Breast epithelium (tissue), 3 donors: ENCODE measurements around the gene RPL37A.

Experiments used
- CTCF ChIP-seq, 3 donors: fragments of 450-650 bp; IDR thresholded peaks; one replicate each; pipeline ENCODE4 v1.5.1; 2016 to 2017; ENCODE audit warnings: antibody characterized with exemption in 3 of 3, mild to moderate bottlenecking in 3 of 3, moderate library complexity in 3 of 3
- POLR2A ChIP-seq: fragments of 450-650 bp; IDR thresholded peaks from one replicate; pipeline ENCODE4 v1.6.1; 2016; ENCODE audit warnings: antibody characterized with exemption, mild to moderate bottlenecking, moderate library complexity

GRCh38 chr2:216503697-216504375 is 5.2 kb downstream of the RPL37A start:
- no peak for TF ChIP-seq CTCF (IDR thresholded peaks at IDR 0.05)
- TF ChIP-seq POLR2A: no peak
